Measurements from ENCODE around the gene LONRF3. TPM values are rescaled to one million over a fixed set of nuclear protein-coding genes. Genes with fewer than 3 reads are reported as not detected.
"Not testable (repeated sequence)": the region's sequence is repeated elsewhere in the genome, so short reads cannot be mapped to it uniquely, and the experiment has no call there.

The LONRF3 gene
- total and polyA plus RNA-seq, 2 of the 13 experiments (the other 11 are each of a cell fraction or from before 2014, with no cell fraction given) = 4.8 to 11.6 TPM

- H3K4me3 ChIP-seq (replicated peaks in 1 of 3; ENCODE audit: insufficient read depth in 1 of 3, low read depth in 2 of 3, low read length in 3 of 3); H3K9me3 ChIP-seq (ENCODE audit: low read length); H2AFZ ChIP-seq (ENCODE audit: low read length); DNase-seq (ENCODE audit: low spot score); H3K27ac ChIP-seq (ENCODE audit: extremely low read length, insufficient read depth, low read length); H3K9ac ChIP-seq (ENCODE audit: insufficient read depth, low read depth, low read length); ATAC-seq; FAIRE-seq; H4K20me1 ChIP-seq (ENCODE audit: insufficient read depth, low read length); H3K4me2 ChIP-seq (ENCODE audit: low read depth, low read length); intact Hi-C loops (cut with micrococcal nuclease; ENCODE audit: unreplicated experiment); H3K27me3 ChIP-seq (ENCODE audit: control insufficient read depth in 1 of 2, insufficient read depth in 2 of 2, low read length in 2 of 2); BruUV-seq (replicated peaks); H3K79me2 ChIP-seq (ENCODE audit: insufficient read depth, low read length); CTCF ChIA-PET (ENCODE audit: low intra/inter-chr PET ratio, low total read pairs); POLR2A ChIA-PET: not testable (repeated sequence)
- in situ Hi-C loops (cut with HindIII; ENCODE audit: extremely low pct_ligation_motif_present, low pct_unique_long_range_greater_than_20kb) = loop anchor here (25.0 kb wide), 1 partner anchor 130 kb away; no protein-coding TSS in a partner anchor
- peaks cover 7 to 22% of the 10 kb centered on the region in 2 experiments; a peak in 4 of 5 replicates for H3K36me3 ChIP-seq (replicated peaks in 1 of 2; ENCODE audit: control insufficient read depth in 1 of 2, insufficient read depth in 2 of 2, low read length in 2 of 2)
- 92% methylated on average over 4 of the region's 4 CpGs for WGBS (ENCODE audit: low lambda C conversion rate)
- H3K4me1 ChIP-seq (ENCODE audit: insufficient read depth, low read length) = peaks cover 18% of the 10 kb centered on the region
These were observed 18.2 kb downstream of the LONRF3 start for GRCh38 chrX:118992441-118993121.

- WGBS (ENCODE audit: low lambda C conversion rate) = 96% methylated on average over 3 of the region's 3 CpGs
- H3K27ac ChIP-seq (ENCODE audit: extremely low read length, insufficient read depth, low read length) = no peak overlapping the region
- no peak overlapping the region for H3K9ac ChIP-seq (ENCODE audit: insufficient read depth, low read depth, low read length)
- H2AFZ ChIP-seq (ENCODE audit: low read length) = no peak overlapping the region
- H3K4me2 ChIP-seq (ENCODE audit: low read depth, low read length) = no peak overlapping the region
- DNase-seq (ENCODE audit: low spot score) (no peak), FAIRE-seq (no peak), ATAC-seq (no peak)
- no peaks in the 10 kb centered on the region for H3K4me1 ChIP-seq (ENCODE audit: insufficient read depth, low read length)
- TF ChIP-seq NFIB (CRISPR knock-in tag; IDR thresholded peaks at IDR 0.05; ENCODE audit: borderline replicate concordance) = no peak
- no peak for TF ChIP-seq PATZ1 (CRISPR knock-in tag; IDR thresholded peaks at IDR 0.05)
- TF ChIP-seq ZNF570 (CRISPR knock-in tag; IDR thresholded peaks at IDR 0.05; ENCODE audit: borderline replicate concordance) = no peak
- TF ChIP-seq ZSCAN9 (CRISPR knock-in tag; IDR thresholded peaks at IDR 0.05; ENCODE audit: borderline replicate concordance) = no peak
- TF ChIP-seq POLR2AphosphoS2 (IDR thresholded peaks at IDR 0.05; ENCODE audit: low read depth, low read length) = no peak
- no peak for TF ChIP-seq ZSCAN29 (CRISPR knock-in tag; conservative IDR thresholded peaks at IDR 0.05)
- no peaks in the 10 kb centered on the region for H3K79me2 ChIP-seq (ENCODE audit: insufficient read depth, low read length)
- no peak overlapping the region for H3K4me3 ChIP-seq (replicated peaks in 1 of 3; ENCODE audit: insufficient read depth in 1 of 3, low read depth in 2 of 3, low read length in 3 of 3)
- H3K36me3 ChIP-seq (replicated peaks in 1 of 2; ENCODE audit: control insufficient read depth in 1 of 2, insufficient read depth in 2 of 2, low read length in 2 of 2) = no peaks in the 10 kb centered on the region; a peak in 2 of 5 replicates
- H3K27me3 ChIP-seq (ENCODE audit: control insufficient read depth in 1 of 2, insufficient read depth in 2 of 2, low read length in 2 of 2) = no peaks in the 10 kb centered on the region
- ChIA-PET CTCF (ENCODE audit: low intra/inter-chr PET ratio, low total read pairs) (no interaction called here), POLR2A (no interaction called here)
- BruUV-seq (replicated peaks) = no TSS peak
- no peaks in the 10 kb centered on the region for H4K20me1 ChIP-seq (ENCODE audit: insufficient read depth, low read length)
- in situ Hi-C loops (cut with HindIII; ENCODE audit: extremely low pct_ligation_motif_present, low pct_unique_long_range_greater_than_20kb) = no loop called here
- intact Hi-C loops (cut with micrococcal nuclease; ENCODE audit: unreplicated experiment) = no loop called here
- H3K9me3 ChIP-seq (ENCODE audit: low read length) = no peaks in the 10 kb centered on the region
These were observed 29.0 kb downstream of the LONRF3 start for GRCh38 chrX:119003462-119003861.

Data from HepG2 (cell line).